Measurements from ENCODE around the gene C1orf198.

C1orf198 gene, protein sequence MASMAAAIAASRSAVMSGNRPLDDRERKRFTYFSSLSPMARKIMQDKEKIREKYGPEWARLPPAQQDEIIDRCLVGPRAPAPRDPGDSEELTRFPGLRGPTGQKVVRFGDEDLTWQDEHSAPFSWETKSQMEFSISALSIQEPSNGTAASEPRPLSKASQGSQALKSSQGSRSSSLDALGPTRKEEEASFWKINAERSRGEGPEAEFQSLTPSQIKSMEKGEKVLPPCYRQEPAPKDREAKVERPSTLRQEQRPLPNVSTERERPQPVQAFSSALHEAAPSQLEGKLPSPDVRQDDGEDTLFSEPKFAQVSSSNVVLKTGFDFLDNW

DNA sequence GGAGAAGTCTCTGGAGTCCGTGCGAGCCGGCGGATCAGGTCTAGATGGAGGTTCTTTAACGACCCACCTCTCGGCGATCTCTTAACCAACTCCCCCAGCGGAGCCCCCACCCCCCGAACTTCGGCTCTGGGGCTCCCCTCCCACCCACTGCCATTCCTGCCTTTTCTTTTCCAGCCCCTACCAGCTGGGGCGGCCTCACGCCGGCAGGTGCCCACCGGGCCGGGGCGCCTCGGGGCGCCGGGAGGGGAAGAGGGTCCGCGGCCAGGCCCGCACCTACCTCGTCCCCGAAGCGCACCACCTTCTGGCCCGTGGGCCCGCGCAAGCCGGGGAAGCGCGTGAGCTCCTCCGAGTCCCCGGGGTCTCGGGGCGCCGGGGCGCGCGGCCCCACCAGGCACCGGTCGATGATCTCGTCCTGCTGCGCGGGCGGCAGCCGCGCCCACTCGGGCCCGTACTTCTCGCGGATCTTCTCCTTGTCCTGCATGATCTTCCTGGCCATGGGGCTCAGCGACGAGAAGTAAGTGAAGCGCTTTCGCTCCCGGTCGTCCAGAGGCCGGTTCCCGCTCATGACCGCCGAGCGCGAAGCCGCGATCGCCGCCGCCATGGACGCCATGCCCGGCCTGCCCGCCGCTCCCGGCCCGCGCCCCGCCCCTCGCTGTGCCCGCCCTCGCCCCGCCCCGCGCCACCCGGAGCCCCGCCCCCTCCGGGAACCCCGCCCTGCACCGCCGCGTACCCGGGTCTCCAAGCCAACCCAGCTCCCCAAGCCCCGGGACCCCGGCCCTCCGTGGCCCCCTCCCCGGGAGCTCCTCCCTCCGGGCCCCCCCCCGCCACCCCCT lies at the start of gene C1orf198:
C1orf198 (minus strand) TSS at position 619 of the 833 bp plus-strand sequence; CDS start at position 610, 9 bp downstream.
- DNase-seq (ENCODE audit: low read depth, low spot score) = peak; percentile 41

DNA sequence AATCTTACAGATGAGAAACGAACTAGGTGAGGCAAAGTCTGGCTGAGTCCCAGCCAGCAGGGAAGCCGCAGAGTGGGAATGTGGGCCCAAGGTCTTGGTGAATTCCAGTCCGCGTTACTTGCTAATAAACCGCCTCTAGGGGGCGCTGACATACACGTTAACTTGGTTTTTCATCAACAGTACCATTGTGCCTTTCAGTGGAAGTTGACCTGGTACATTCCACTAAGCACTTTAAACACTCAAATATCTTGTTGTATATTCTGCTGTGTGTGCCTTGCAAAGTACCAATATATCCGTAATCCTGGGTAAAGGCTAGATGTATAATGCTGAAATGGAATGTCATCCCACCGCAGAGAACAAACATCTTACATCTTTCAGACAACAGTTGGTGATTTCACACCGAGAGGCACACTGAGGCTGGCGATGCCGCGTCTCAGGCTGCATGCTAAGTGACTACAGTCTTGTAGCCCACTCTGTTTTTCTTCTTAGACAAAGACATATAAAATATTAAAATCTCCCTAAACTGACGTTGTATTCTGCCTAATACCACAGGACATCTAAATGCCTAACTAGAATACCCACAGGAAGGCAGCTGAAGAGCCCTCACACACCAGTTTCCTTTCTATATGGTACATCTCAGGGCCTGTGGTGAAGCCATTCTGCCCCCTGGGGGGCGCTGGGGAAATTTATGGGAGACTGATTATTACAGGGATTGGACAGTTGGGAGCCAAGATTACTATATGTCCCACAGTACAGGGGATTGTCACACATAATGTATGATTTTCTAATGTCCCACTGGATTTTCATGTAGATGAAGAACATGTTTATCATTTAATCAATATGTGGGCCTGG lies 49.2 kb upstream of the C1orf198 start:
- DNase-seq (ENCODE audit: low read depth, low spot score) = peak; percentile 22

DNA sequence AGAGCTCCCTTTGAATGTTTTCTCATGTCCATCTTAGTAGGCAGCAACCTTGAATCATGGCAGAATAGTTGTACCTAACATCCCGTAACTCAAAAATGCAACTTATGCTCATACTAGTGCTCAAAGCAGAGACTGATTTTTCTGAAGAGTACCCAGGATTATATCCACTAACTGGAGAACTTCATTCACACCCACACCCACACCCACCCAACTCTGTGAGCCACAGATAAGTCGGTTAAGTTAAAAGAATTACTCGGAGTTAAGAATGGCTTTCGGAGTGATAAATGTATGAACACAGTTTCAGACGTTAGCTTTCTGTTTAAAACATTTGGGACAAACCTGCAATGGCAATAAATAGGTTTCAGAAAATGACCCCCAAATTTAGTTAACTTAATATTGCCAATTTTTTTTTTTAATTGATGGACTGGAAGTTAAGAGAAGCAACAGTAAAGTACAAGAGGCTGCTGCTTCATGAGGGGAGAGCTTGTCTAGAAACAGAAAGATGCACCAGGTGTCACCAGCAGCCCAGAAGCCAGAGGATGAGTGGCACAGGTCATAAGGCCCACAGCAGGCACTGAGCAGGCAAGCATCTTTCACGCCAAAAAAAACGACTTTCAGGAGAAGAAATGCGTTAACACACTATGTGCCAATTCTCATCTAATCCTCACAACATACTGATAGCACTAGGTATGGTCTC lies 48.4 kb upstream of the C1orf198 start:
- DNase-seq (ENCODE audit: low read depth, low spot score) = no peak

DNA sequence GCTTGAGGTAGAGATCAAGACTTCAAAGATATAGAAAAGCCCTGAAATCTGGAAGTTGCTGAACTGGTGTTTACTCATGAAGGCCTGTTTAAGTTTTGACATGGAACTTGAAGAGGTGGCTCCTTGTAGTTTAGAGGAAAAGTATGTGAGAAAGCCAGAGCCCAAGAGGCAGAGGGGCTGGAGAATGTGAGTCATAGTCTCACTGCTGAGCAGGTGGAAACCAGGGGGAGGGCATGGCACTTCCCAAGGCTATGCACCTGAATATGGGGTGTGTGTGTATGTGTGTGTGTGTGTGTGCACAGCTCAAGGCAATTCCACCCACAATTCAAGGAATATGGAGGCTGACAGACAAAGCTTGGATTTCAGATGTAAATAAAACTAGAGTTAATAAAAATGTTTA lies 46.8 kb upstream of the C1orf198 start:
- DNase-seq (ENCODE audit: low read depth, low spot score) = no peak

DNA sequence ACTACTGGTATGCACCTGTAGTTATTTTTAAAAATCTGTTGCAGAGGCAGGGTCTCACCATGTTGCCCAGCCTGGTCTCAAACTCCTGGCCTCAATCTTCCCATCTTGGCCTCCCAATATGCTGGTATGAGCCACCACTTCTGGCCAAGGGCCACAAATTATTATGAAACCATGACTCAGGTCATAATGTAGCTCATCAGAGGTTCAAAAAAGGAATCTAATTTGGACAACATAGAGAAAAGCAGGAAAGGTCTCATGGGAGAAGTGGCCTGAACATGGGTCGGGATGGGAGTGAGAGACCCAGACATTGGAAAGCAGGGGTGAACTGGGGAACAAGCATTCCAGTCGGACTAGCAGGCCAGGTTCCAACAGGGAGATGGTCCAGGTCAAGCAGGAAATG lies 45.2 kb upstream of the C1orf198 start:
- no peak for DNase-seq (ENCODE audit: low read depth, low spot score)

DNA sequence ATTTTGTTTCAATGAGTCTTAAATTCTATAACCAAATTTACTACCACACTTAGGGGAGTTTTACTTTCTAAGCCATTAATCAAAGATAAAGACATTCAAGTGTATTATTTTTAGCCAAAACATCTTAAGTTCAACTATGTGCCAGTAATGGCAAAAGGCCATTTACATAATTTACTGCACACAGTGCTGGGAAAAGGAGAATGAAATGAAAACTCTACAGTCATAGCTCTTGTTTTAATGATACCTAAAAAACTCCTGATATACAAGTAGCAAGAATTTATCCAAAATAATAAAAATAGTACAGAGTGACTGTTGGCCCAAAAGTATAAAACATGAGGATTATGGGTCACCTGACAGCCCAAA lies 42.4 kb upstream of the C1orf198 start:
- no peak for DNase-seq (ENCODE audit: low read depth, low spot score)

DNA sequence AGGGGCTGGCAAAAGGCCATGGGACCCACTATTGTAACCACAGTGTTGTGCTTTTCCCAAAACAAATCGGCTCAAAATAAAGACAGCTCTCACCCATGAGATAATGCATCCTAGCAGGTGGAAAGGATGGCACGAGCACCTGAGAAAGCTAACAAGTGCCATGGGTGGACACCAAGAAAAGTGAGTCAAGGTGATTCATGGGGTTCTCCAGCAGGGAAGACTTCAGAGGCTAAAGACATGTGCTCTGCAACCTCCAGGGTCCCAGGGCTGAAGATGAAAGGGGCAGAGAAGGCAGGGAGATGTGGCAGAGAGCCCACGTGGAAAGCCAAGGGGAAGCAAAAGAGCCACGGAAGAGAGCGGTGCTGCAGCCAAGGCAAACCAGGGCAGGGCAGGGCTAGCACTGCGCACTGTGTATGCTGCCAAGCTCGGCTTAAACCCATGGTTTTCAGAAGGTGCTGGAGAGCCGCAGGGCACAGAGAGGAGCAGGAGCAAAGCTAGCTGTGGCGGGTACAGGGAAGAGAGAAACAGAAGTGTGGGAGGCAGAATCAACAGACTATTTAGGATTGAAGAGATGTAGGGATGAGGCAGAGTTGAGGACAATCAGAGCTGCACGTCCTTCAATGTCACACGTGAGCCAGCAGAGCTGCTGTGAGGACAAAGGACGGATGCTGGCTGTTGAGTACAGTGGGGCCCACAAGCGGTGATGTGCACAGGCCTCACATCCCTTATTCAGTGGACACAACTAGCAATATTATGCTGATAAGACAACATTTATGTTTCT lies 41.8 kb upstream of the C1orf198 start:
- DNase-seq (ENCODE audit: low read depth, low spot score) = no peak

DNA sequence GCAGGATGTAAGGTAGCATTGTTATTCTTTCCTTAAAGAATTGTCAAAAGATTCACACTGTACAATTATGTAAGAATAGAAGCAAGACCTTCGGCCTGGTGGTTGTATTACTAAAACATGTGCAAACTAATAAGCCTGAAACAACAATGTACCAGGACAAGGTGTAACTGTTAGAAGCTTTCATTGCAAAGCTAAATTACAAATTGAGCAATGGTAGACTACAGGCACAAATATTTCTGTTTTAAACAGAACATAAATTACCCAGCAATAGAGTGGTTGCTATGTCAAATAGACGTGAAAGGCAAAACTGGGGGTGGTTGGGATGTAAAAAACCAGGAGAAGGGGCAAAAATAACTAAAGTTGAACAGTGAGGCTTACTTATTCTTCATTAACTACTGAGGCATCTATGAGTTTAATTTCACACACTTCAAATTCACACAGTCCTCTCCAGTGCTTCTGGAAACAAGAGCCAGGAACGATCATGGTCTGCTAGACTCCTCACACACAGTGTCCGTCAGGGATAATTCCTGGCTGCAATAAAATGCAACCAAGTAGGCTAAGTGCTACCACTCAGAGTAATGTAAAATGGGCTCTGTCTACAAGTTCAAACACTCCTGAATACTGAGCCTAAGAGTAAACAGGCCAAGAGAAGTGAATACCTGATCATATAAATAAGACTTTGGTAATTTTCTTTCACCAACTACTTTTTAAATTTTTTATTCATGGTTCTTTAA lies 39.3 kb upstream of the C1orf198 start:
- no peak for DNase-seq (ENCODE audit: low read depth, low spot score)

DNA sequence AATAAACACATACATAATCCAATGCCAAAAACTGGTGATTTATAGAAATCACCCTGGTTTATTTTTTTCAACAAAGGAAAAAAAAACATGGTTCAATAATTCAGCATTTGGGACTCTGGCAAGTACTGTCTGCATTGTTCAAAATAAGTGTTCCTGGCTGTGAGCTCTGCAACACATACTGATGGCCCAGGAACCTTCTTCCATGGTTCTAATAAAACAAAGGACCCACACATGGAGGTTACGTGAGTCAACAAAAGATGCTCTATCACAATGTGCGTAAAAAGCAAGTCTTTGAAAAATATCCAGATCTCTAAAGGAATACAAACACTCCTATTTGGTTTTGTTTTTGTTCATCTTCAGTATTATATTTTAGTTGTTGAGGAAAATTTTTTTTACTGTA lies 37.9 kb upstream of the C1orf198 start:
- DNase-seq (ENCODE audit: low read depth, low spot score) = no peak

DNA sequence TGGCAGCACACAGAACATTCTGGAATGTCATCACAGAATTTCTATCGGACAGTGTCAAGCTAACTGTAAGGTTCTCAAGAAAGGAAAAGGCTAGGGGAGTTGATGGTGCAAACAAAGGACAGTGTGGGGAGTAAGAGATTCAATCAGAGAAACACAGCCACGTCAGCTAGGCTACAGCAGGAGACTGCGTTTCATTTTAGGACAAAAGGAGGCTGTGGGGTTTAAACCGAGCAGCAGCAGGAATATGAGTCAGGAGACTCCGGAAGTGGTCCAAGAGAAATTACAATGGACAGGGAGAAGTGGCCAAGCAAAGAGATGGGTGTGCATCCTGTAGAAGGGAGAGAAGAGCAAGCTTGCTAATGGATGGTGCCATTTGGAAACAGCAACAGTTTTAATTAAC lies 37.4 kb upstream of the C1orf198 start:
- DNase-seq (ENCODE audit: low read depth, low spot score) = no peak

DNA sequence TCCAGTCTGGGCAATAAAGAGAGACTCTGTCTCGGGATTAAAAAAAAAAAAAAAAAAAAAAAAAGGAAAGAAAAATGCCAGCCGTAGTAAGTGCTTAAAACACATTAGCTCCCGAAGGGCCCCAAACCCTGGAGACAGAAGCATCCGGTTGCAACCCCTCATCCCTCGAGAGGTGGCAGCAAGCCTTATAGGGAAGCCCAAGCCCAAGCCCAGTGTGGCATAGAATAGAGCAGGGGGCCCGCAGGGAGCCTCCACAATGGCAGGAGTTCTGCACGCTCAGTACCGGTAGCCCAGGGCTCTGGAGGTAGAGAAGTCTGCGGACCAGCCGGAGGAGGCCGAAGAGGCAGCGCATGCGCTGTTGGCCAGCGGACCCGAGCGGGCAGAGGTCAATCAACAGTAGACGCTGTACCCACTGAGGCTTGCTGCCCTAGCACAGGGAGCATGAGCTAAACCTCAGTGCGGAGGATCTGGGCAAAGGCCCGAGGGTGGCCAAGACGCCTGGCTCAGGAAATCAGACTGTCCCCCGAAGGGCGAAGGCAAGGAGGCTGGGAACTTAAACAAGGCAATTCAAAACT lies 34.1 kb upstream of the C1orf198 start:
- DNase-seq (ENCODE audit: low read depth, low spot score) = no peak

DNA sequence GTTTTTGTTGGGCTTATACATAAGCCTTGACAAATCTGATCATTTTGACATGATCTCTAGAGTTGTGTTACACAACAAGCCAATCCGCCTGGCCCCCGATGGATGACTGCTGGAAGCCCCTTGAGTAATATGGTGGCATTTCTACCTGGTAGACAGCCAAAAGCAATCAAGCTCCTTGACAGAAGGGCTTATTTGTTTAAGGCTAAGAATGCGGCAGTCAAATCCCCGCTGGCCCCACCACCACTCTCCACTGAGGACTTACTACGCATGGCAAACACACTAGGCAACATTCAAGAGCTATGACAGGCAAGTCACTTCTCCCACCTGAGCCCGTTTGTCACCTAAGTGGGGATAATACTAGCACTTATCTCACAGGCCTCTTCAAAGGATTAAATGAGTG lies 33.4 kb upstream of the C1orf198 start:
- no peak for DNase-seq (ENCODE audit: low read depth, low spot score)

DNA sequence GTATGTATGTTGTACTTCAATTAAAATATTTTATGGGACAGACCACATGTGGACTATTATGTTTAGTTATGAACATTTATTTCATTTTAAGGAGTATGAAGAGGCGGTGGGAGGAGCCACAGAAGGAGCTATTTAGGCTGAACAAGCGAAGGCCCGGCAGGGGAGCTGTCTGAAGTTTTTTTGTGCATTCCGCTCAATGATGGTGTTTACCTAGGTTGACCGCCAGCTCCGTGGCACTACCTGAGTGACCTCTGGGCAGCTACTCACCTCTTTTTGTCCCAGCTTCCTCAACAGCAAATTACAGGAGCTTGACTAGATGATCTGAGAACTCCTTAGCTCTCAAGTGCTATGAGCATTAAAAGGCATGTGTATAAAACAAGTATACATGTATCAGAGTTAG lies 32.7 kb upstream of the C1orf198 start:
- DNase-seq (ENCODE audit: low read depth, low spot score) = no peak

DNA sequence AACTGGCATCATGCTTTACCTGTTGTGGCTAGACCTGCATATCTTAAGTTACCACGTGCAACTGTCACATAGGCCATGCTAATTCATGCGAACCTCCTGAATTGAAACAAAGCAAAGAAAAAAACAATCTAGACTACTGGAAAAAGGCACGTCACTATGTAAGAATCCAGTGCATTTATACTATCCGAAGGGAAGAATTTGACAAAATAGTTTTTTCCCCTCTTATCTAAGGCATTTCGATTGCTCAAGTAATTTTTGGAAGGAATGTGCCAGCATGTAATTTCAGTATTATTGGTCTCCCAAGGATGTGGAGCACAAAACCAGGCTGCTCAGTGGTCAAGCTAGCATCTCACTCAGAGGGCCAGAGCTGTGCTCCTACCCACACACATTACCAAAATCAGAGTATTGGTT lies 31.5 kb upstream of the C1orf198 start:
- DNase-seq (ENCODE audit: low read depth, low spot score) = no peak

DNA sequence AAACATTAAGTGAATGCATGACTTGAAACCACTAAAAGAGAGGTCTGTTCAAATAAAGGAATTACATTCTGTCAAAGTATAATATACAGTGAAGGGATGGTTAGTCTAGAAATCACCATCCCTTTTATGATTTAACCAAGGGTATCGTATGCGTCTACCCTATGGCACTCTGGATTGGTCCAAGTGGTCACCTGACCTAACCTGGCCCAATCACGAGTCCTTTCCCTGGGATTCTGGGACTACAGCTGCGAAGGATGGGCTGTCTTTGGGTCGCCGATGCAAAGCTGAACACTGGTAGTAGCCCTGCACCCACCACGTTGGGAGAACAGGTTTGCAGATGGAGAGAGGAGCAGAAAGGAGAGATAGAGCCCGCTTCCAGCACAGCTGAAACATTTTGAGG lies 30.4 kb upstream of the C1orf198 start:
- DNase-seq (ENCODE audit: low read depth, low spot score) = no peak

DNA sequence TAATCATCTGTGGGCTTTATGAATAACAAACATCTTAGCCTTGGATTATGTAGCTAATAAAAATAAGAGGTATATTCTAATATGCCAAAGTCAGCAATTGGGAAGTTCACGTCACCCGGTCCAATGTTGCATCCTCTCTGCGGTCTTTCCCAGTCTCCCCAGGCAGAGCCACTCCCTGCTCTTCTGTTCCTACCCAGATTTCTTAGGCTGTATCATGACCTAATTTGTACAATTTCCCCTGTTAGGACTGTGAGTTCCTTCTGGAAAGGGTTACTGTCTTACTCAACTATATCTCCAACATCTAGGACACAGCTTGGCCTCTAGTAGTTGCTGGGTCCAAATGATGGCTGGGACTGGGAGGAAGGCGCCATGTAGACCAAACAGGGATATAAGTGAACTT lies 29.8 kb upstream of the C1orf198 start:
- DNase-seq (ENCODE audit: low read depth, low spot score) = no peak

DNA sequence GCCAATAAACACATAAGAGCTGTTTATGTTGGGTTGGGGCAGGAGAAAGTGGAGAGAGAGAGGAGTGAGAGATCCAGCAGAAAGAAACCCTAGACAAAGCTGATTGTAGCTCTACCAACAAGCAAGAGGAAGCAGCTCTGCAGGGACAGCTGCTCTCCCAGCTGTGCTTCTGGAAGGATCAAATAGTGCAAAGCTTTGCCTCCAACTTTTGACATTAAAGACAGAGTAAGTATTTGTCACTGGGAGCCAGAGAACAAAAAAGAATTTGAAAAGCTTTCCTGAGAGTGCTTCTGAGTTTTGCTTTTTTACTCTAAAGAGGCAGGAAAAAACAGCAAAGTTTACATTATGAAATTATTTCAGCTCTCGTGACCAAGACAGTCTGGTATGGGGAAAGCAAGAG lies 28.5 kb upstream of the C1orf198 start:
- DNase-seq (ENCODE audit: low read depth, low spot score) = no peak

DNA sequence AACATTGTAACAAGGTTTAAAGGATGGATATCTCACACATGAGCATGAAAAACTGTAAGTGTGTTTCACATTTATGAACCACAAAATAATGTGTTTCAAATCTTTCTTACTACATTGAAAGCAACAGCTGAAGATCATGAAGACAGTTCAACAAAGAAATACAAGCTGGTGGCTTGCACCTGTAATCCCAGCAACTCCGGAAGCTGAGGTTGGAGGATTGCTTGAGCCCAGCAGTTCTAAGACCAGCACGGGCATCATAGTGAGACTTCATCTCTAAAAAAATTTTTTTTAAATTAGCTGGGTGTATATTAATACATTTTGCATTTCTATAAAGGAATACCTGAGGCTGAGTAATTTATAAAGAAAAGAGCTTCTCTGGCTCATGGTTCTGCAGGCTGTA lies 27.1 kb upstream of the C1orf198 start:
- no peak for DNase-seq (ENCODE audit: low read depth, low spot score)

DNA sequence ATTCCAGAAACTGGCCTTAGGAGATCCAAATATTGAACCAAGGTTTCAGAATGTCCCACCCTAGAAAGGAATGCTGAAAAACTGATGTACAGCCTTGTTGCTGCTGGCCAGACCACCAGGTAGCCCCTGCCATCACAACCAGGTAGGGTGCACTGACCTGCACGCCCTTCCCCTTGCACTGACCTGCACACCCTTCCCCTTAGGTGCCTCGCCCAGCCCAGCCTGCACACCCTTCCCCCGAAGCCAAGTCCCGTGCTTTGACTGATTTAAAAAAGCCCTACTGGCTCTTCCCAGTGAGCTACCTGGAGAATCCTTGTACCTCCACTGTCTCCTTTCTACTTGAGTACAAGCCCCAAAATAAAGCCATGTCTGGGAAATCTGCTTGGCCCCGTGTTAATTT lies 26.3 kb upstream of the C1orf198 start:
- no peak for DNase-seq (ENCODE audit: low read depth, low spot score)

DNA sequence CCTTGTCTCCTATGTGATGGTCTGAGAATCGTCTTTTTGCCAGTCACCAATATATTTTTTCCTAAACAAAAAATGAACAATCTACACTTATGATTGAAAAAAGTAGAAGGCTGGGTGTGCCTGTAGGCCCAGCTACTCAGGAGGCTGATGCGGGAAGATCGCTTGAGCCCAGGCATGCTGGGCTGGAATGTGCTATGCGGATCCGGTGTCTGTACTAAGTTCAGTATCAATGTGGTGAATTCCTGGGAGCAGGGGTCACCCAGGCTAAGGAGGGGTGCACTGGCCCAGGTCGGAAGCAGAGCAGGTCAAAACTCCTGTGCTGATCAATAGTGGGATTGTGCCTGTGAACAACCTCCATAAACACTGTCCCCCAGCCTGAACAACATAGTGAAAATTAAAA lies 25.7 kb upstream of the C1orf198 start:
- DNase-seq (ENCODE audit: low read depth, low spot score) = no peak

All from activated naive CD8-positive, alpha-beta T cell treated with anti-CD3 and anti-CD28 coated beads, Interleukin-2, amount 50 U/mL, for 16 hours (primary cell).